GM23248 (cell line): ENCODE results near the gene SLX4IP.

ENCODE experiments used
- EZH2 ChIP-seq: fragments of 200-600 bp; sonication (generic); IDR thresholded peaks from 2 replicates; pipeline ENCODE4 v1.6.1; 2018; ENCODE audit warnings: antibody characterized with exemption, mild to moderate bottlenecking; ENCODE audit not compliant: insufficient read depth, poor library complexity, severe bottlenecking
- EZH2phosphoT487 ChIP-seq: fragments of 200-600 bp; sonication (generic); IDR thresholded peaks from 2 replicates; pipeline ENCODE4 v1.6.1; 2018; ENCODE audit warnings: antibody characterized with exemption, moderate library complexity, mild to moderate bottlenecking, low read depth; ENCODE audit not compliant: insufficient read depth

GRCh38 chr20:10603971-10604864, 169.1 kb downstream of the SLX4IP start:
- TF ChIP-seq EZH2phosphoT487 (no peak), EZH2 (no peak)
